ENCODE measurements around the gene C19orf81. TPM values are rescaled to one million over a fixed set of nuclear protein-coding genes. Genes with fewer than 3 reads are reported as not detected.
"Not testable (repeated sequence)": the region's sequence is repeated elsewhere in the genome, so short reads cannot be mapped to it uniquely, and the experiment has no call there.

C19orf81 gene
- 2.1 TPM for total RNA-seq
- long read RNA-seq, result 0 reads

GRCh38 chr19:50649433-50650391 is at the start of gene C19orf81:
C19orf81 (plus strand) TSS chr19:50649445; CDS start chr19:50649445, 0 bp downstream.
- DNase-seq (ENCODE audit: low spot score), result no peak

GRCh38 chr19:50601407-50602088 is 47.7 kb upstream of the C19orf81 start:
- no peak for DNase-seq (ENCODE audit: low spot score)
- intact Hi-C loops (cut with DNase I), result no loop called here

More at GRCh38 chr19:50649433-50650391, at the start of gene C19orf81:
- intact Hi-C loops (cut with DNase I), result no loop called here

DNA sequence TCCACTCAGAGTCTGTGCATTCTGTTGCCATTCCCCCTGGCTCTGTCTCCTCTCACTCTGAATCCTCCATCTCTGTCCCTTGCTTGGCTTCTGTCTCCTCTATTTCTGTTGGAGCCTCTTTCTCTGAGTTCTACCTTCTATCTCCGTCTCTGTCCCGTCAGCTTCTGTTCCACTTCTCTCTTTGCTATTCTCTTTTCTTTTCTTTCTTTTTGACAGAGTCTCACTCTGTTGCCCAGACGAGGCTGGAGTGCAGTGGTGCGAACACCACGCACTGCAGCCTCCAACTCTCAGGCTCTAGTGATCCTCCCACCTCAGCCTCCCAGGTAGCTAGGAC is 47.2 kb upstream of the C19orf81 start:
- no peak for DNase-seq (ENCODE audit: low spot score)
- intact Hi-C loops (cut with DNase I), result no loop called here

- intact Hi-C loops (cut with DNase I), result no loop called here
- no peak for DNase-seq (ENCODE audit: low spot score)
Observed at GRCh38 chr19:50602496-50602895, 46.7 kb upstream of the C19orf81 start.

GRCh38 chr19:50602935-50603334 is 46.3 kb upstream of the C19orf81 start:
- intact Hi-C loops (cut with DNase I), result no loop called here
- DNase-seq (ENCODE audit: low spot score), result no peak

DNA sequence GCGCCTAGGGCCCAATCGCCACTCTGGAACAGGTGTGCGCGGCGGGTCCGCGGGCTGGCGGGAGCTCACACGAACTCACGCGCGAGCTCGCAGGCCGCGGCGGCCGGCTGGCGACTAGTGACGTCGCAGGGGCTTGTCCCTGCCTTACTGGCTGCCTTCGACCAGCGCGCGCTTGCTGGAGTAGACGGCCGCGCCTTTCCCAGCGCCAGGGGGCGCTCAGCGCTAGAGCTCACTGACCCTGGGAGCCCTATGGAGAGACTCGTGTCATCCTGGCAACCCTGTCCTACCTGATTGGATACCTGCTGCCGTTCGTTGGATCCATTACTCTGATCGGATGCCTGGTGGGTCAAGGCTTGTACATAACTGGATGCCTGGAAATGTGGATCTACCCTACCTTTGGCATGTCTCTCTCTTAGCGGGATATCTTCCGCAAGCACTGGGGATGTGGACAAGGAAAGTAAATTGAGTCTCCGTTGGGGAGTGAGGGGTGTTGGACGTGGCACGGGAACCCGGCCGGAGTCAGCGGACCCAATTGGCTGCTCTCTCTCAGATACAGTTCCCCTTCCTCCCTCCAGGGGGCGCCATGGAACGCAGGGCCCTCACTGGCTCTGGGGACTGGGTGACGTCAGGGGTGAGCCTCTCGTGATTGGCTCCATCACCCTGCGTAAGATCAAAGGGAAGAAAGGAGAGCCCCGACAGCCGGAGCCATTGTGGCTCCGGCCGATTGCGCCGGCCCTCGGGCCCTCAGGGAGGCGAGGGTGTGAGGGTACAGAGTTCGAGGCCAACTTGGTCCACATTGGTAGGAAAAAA is 44.8 kb upstream of the C19orf81 start:
- intact Hi-C loops (cut with DNase I); DNase-seq (ENCODE audit: low spot score): not testable (repeated sequence)

DNA sequence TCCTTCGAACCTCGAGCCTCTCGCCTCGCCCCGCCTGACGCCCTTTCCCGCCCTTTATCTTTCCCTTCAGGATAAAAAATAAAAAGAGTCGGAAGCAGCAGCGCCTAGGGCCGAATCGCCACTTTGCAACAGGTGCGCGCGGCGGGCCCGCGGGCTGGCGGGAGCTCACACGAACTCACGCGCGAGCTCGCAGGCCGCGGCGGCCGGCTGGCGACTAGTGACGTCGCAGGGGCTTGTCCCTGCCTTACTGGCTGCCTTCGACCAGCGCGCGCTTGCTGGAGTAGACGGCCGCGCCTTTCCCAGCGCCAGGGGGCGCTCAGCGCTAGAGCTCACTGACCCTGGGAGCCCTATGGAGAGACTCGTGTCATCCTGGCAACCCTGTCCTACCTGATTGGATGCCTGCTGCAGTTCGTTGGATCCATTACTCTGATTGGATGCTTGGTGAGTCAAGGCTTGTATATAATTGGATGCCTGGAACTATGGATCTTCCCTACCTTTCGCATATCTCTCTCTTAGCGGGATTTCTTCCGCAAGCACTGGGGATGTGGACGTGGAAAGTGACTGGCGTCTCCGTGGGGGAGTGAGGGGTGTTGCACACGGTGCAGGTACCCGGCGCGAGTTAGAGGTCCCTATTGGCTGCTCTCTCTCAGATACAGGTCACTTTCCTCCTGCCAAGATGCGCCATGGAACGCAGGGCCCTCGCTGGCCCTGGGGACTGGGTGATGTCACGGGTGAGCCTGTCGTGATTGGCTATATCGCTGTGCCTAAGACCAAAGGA is 43.0 kb upstream of the C19orf81 start:
- intact Hi-C loops (cut with DNase I); DNase-seq (ENCODE audit: low spot score): not testable (repeated sequence)

DNA sequence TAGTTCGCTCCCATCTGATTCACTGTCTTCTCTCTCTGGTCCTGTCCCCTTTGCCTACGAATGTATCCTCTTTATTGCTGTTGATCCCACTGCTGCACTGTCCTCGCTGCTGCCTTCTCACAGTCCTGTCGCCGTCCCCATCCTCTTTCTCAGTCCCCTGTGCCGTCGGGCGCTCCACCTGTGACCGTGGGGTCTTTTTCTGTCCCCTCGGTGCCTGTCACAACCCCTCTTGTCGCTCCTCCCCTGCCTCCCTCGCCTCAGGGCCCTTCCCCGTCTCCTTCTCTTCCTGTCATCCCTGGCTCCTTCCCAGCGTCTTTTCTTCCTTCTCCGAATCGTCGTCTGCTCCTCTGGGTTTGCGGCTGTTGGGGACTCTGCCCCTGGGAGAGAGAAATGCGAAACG is 41.9 kb upstream of the C19orf81 start:
- intact Hi-C loops (cut with DNase I), result no loop called here
- no peak for DNase-seq (ENCODE audit: low spot score)

- no peak for DNase-seq (ENCODE audit: low spot score)
- intact Hi-C loops (cut with DNase I), result no loop called here
Observed at GRCh38 chr19:50607874-50608785, 41.1 kb upstream of the C19orf81 start.

- DNase-seq (ENCODE audit: low spot score); intact Hi-C loops (cut with DNase I): not testable (repeated sequence)
Observed at GRCh38 chr19:50612504-50613404, 36.5 kb upstream of the C19orf81 start.

GRCh38 chr19:50618379-50618778 is 30.9 kb upstream of the C19orf81 start:
- DNase-seq (ENCODE audit: low spot score); intact Hi-C loops (cut with DNase I): not testable (repeated sequence)

GRCh38 chr19:50619184-50619583 is 30.1 kb upstream of the C19orf81 start:
- DNase-seq (ENCODE audit: low spot score); intact Hi-C loops (cut with DNase I): not testable (repeated sequence)

DNA sequence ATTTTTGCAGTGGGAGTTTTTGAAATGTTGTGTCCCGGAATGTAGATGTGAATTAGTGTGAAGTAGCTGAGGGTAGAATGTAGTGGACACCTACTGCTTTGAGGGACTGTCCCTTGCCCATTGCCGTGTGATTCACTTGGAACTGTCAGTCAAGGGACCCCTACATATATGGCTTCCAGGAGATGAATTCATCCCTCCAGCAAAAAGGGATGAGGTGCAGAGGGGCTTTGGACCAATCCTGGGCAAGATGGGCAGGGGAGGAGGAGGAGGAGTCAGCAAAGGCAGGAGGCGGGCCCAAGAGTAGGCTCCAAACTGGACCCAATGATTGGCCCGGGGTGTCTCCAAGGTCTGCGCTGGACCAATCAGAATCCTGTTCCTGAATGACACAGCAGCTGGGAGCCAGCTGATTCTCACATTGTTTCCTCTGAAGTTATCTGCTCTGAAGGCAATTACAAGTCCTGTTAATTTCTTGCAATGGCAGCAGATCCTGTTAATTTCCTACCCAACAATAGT is 28.8 kb upstream of the C19orf81 start:
- intact Hi-C loops (cut with DNase I); DNase-seq (ENCODE audit: low spot score): not testable (repeated sequence)

- no peak for DNase-seq (ENCODE audit: low spot score)
- intact Hi-C loops (cut with DNase I), result no loop called here
Observed at GRCh38 chr19:50624949-50625600, 24.2 kb upstream of the C19orf81 start.

- no peak for DNase-seq (ENCODE audit: low spot score)
Observed at GRCh38 chr19:50626011-50626410, 23.2 kb upstream of the C19orf81 start.

GRCh38 chr19:50626795-50627194 is 22.4 kb upstream of the C19orf81 start:
- DNase-seq (ENCODE audit: low spot score), result no peak
- intact Hi-C loops (cut with DNase I), result no loop called here

More at GRCh38 chr19:50626011-50626410, 23.2 kb upstream of the C19orf81 start:
- intact Hi-C loops (cut with DNase I), result no loop called here

Data from cardiac septum (tissue), 1 donor.